Measurements from ENCODE around the gene ADARB2.

Gene ADARB2

GRCh38 chr10:1570416-1571051, 166.8 kb downstream of the ADARB2 start:
- no peaks in the 10 kb centered on the region for H3K4me1 ChIP-seq (ENCODE audit: low read depth, poor library complexity, severe bottlenecking)
- no peaks in the 10 kb centered on the region for H4K20me1 ChIP-seq (ENCODE audit: insufficient read depth)
- no peak for TF ChIP-seq CTCF (conservative IDR thresholded peaks at IDR 0.05; ENCODE audit: low read depth, low read length)
- H3K79me2 ChIP-seq (ENCODE audit: insufficient read depth, low read depth), result no peaks in the 10 kb centered on the region
- no peak overlapping the region for H3K27ac ChIP-seq
- H2AFZ ChIP-seq (ENCODE audit: low read depth), result no peak overlapping the region
- no peak overlapping the region for H3K9ac ChIP-seq
- no peaks in the 10 kb centered on the region for H3K27me3 ChIP-seq (ENCODE audit: insufficient read depth, low read depth)
- no peak overlapping the region for H3K4me3 ChIP-seq (IDR thresholded peaks at IDR 0.05; ENCODE audit: insufficient read depth, low read depth, low read length)
- H3K36me3 ChIP-seq (ENCODE audit: insufficient read depth), result no peaks in the 10 kb centered on the region
- H3K4me2 ChIP-seq, result no peak overlapping the region

GRCh38 chr10:1569208-1569607, 168.1 kb downstream of the ADARB2 start:
- Histone ChIP-seq H3K79me2 (ENCODE audit: insufficient read depth, low read depth) (no peaks in the 10 kb centered on the region), H3K27me3 (ENCODE audit: insufficient read depth, low read depth) (no peaks in the 10 kb centered on the region), H3K4me2 (no peak overlapping the region), H3K4me3 (IDR thresholded peaks at IDR 0.05; ENCODE audit: insufficient read depth, low read depth, low read length) (no peak overlapping the region), H3K4me1 (ENCODE audit: low read depth, poor library complexity, severe bottlenecking) (no peaks in the 10 kb centered on the region), H3K9ac (no peak overlapping the region), H3K27ac (no peak overlapping the region), H2AFZ (ENCODE audit: low read depth) (no peak overlapping the region), H3K36me3 (ENCODE audit: insufficient read depth) (no peaks in the 10 kb centered on the region), H4K20me1 (ENCODE audit: insufficient read depth) (no peaks in the 10 kb centered on the region)
- no peak for TF ChIP-seq CTCF (conservative IDR thresholded peaks at IDR 0.05; ENCODE audit: low read depth, low read length)

- Histone ChIP-seq H3K4me1 (ENCODE audit: low read depth, poor library complexity, severe bottlenecking) (no peaks in the 10 kb centered on the region), H3K27me3 (ENCODE audit: insufficient read depth, low read depth) (no peaks in the 10 kb centered on the region), H3K36me3 (ENCODE audit: insufficient read depth) (no peaks in the 10 kb centered on the region), H3K27ac (no peak overlapping the region), H3K9ac (no peak overlapping the region), H3K79me2 (ENCODE audit: insufficient read depth, low read depth) (no peaks in the 10 kb centered on the region), H2AFZ (ENCODE audit: low read depth) (no peak overlapping the region), H3K4me2 (no peak overlapping the region), H4K20me1 (ENCODE audit: insufficient read depth) (no peaks in the 10 kb centered on the region), H3K4me3 (IDR thresholded peaks at IDR 0.05; ENCODE audit: insufficient read depth, low read depth, low read length) (no peak overlapping the region)
- no peak for TF ChIP-seq CTCF (conservative IDR thresholded peaks at IDR 0.05; ENCODE audit: low read depth, low read length)
Measured at GRCh38 chr10:1567742-1568495, 169.4 kb downstream of the ADARB2 start.

- no peaks in the 10 kb centered on the region for H4K20me1 ChIP-seq (ENCODE audit: insufficient read depth)
- no peaks in the 10 kb centered on the region for H3K4me1 ChIP-seq (ENCODE audit: low read depth, poor library complexity, severe bottlenecking)
- H3K4me3 ChIP-seq (IDR thresholded peaks at IDR 0.05; ENCODE audit: insufficient read depth, low read depth, low read length), result no peak overlapping the region
- H3K27ac ChIP-seq, result no peak overlapping the region
- H2AFZ ChIP-seq (ENCODE audit: low read depth), result no peak overlapping the region
- H3K9ac ChIP-seq, result no peak overlapping the region
- no peak overlapping the region for H3K4me2 ChIP-seq
- no peak for TF ChIP-seq CTCF (conservative IDR thresholded peaks at IDR 0.05; ENCODE audit: low read depth, low read length)
- H3K79me2 ChIP-seq (ENCODE audit: insufficient read depth, low read depth), result no peaks in the 10 kb centered on the region
- H3K27me3 ChIP-seq (ENCODE audit: insufficient read depth, low read depth), result no peaks in the 10 kb centered on the region
- no peaks in the 10 kb centered on the region for H3K36me3 ChIP-seq (ENCODE audit: insufficient read depth)
Measured at GRCh38 chr10:1567152-1567551, 170.2 kb downstream of the ADARB2 start.
